SU-DHL-6 (cell line): Measurements from ENCODE around the gene PTPRJ.

Source experiments
- H2AFZ ChIP-seq: fragments of 200-600 bp; sonication (generic); 2 replicates; pipeline ENCODE4 v1.6.1; 2014; ENCODE audit warnings: low read depth, mild to moderate bottlenecking, moderate library complexity, mixed read lengths, antibody characterized with exemption, low read length; ENCODE audit not compliant: severe bottlenecking
- H3F3A ChIP-seq: fragments of 200-600 bp; shearing (Covaris generic); 2 replicates; pipeline ENCODE4 v1.6.0; 2016; ENCODE audit warnings: antibody characterized with exemption, mild to moderate bottlenecking; ENCODE audit not compliant: insufficient read depth
- H3K27ac ChIP-seq: fragments of 200-600 bp; sonication (generic); 2 replicates; pipeline ENCODE4 v1.5.1; 2016; ENCODE audit warnings: low read depth, mild to moderate bottlenecking, low read length, moderate library complexity, mixed read lengths
- H3K27me3 ChIP-seq: fragments of 200-600 bp; sonication (generic), shearing (Covaris generic); 2 replicates; pipeline ENCODE4 v1.6.0; 2014; ENCODE audit warnings: mild to moderate bottlenecking, low read length
- H3K36me3 ChIP-seq: fragments of 200-600 bp; sonication (generic); 2 replicates; pipeline ENCODE4 v1.6.1; 2014; ENCODE audit warnings: mild to moderate bottlenecking, low read length, mixed read lengths
- H3K4me2 ChIP-seq: fragments of 300-600, 200-600 bp; shearing (Covaris generic), sonication (generic); 2 replicates; pipeline ENCODE4 v1.6.0; 2014; ENCODE audit warnings: low read length, low read depth, mild to moderate bottlenecking; ENCODE audit not compliant: poor library complexity, severe bottlenecking
- H3K4me3 ChIP-seq: fragments of 200-600 bp; sonication (generic); 2 replicates; pipeline ENCODE4 v1.5.1; 2014; ENCODE audit warnings: antibody characterized with exemption, low read length, mild to moderate bottlenecking, mixed read lengths; ENCODE audit not compliant: insufficient read depth, poor library complexity, severe bottlenecking
- H3K79me2 ChIP-seq: fragments of 200-600 bp; sonication (generic); 2 replicates; pipeline ENCODE4 v1.6.1; 2014; ENCODE audit warnings: mild to moderate bottlenecking, low read length, moderate library complexity; ENCODE audit not compliant: insufficient read depth
- H3K9ac ChIP-seq: fragments of 200-600 bp; sonication (generic); 2 replicates; pipeline ENCODE4 v1.7.0; 2014; ENCODE audit warnings: mild to moderate bottlenecking, low read length
- H3K9me2 ChIP-seq: fragments of 200-600 bp; sonication (generic); replicated peaks from 2 replicates; pipeline ENCODE4 v1.6.1; 2014; ENCODE audit warnings: low read length; ENCODE audit not compliant: insufficient read depth
- H3K9me3 ChIP-seq: fragments of 200-600 bp; sonication (generic); 2 replicates; pipeline ENCODE4 v1.6.1; 2014; ENCODE audit warnings: low read length, mixed read lengths; ENCODE audit not compliant: insufficient read depth
- H4K20me1 ChIP-seq: fragments of 200-600 bp; sonication (generic); 2 replicates; pipeline ENCODE4 v1.6.1; 2014; ENCODE audit warnings: low read depth, mild to moderate bottlenecking, antibody characterized with exemption, low read length, moderate library complexity, mixed read lengths
- CTCF ChIP-seq: fragments of 200-600 bp; sonication (generic); IDR thresholded peaks from one replicate; pipeline ENCODE4 v1.5.1; 2017; ENCODE audit warnings: antibody characterized with exemption, mild to moderate bottlenecking, low read length, moderate library complexity; ENCODE audit not compliant: insufficient read depth, poor library complexity, severe bottlenecking
- EZH2phosphoT487 ChIP-seq: fragments of 200-600 bp; sonication (generic), shearing (Covaris generic); conservative IDR thresholded peaks from 2 replicates; pipeline ENCODE4 v1.6.1; 2018; ENCODE audit warnings: mild to moderate bottlenecking, antibody characterized with exemption, low read length, moderate library complexity, mixed read lengths

The PTPRJ gene

DNA sequence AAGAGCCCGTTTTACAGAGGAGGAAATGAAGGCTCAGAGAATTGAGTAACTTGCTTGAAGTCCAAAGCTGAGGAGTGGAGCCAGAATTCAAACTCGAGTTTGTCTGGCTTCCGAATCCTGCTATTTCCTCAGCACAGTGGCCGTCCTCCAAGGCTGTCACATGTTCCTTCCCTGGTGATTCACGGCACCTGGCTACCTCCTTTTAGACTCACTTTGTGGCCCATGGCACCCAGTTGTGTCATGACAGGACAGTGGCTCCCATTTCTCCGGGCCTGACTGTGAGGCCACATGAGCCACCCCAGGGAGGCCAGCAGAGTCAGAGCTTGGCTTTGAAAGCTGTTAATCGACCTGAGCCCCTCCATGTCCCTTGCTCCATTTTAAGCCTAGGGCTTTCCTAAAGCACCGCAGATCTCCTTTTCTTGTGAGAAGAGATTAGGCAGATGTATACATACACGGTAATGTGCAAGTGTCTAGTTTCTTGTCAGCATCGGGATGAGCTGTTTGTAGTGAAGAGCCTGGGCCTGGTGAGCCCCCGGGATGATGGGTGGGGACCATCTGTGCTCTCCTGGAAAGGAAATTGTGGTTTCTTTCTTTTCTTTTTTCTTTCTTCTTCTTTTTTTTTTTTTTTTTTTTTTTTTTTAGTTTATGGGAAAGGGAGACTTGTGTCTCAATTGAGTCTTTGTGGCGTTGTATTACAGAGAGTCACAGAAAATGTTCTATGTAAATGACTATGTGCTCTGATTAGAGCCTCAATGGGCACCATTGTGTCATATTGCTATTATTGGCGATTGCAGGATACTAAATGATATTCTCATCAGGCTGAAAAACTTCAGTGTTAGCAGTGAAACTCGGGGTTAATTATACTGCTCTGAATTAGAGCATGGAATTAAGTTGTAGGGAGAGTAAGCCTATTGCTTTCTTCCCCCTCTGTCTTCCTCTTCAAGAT lies 54.8 kb downstream of the PTPRJ start:
- Histone ChIP-seq H3K9me3 (no peaks in the 10 kb centered on the region), H3K9ac (no peak overlapping the region), H3K79me2 (no peaks in the 10 kb centered on the region), H3K36me3 (no peaks in the 10 kb centered on the region), H3K4me3 (no peak overlapping the region), H3F3A (no peaks in the 10 kb centered on the region), H2AFZ (no peak overlapping the region), H4K20me1 (no peaks in the 10 kb centered on the region), H3K27me3 (peaks cover 2% of the 10 kb centered on the region; the same call in 1 of the 2 replicates), H3K9me2 (no peaks in the 10 kb centered on the region), H3K4me2 (no peak overlapping the region), H3K27ac (no peak overlapping the region)
- no peak for TF ChIP-seq EZH2phosphoT487
- no peak for TF ChIP-seq CTCF

DNA sequence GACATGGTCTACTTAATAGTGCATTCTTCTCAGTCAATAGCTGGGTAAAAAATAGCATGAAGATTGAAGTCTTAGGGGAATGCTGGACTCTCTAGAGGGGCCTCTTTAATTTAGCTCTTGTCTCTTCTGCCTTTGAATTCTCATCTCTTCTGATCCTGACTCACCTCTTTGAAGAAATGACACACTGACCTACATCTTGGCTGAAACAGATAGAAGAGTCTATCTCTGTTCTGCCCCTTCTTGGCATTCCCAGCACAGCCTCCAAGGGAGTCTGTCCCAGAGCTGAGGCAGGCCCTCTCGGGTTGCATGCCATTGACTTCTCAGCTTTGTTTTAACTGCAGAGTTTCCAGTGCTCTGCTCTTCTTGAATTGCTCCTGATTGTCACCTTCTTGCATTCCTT lies 55.7 kb downstream of the PTPRJ start:
- no peak overlapping the region for H3K27ac ChIP-seq

GRCh38 chr11:48036466-48036865 lies 56.1 kb downstream of the PTPRJ start:
- Histone ChIP-seq H3F3A (no peaks in the 10 kb centered on the region), H3K4me3 (no peak overlapping the region), H2AFZ (no peak overlapping the region), H4K20me1 (no peaks in the 10 kb centered on the region), H3K36me3 (no peaks in the 10 kb centered on the region), H3K27me3 (peaks cover 2% of the 10 kb centered on the region; the same call in 1 of the 2 replicates), H3K79me2 (no peaks in the 10 kb centered on the region), H3K27ac (no peak overlapping the region), H3K9me3 (no peaks in the 10 kb centered on the region), H3K9me2 (no peaks in the 10 kb centered on the region), H3K4me2 (no peak overlapping the region), H3K9ac (no peak overlapping the region)
- TF ChIP-seq EZH2phosphoT487 (no peak), CTCF (no peak)

More for the DNA sequence above, 55.7 kb downstream of the PTPRJ start:
- no peak overlapping the region for H3K4me3 ChIP-seq
- no peaks in the 10 kb centered on the region for H3K79me2 ChIP-seq
- no peak overlapping the region for H2AFZ ChIP-seq
- H4K20me1 ChIP-seq, result no peaks in the 10 kb centered on the region
- no peaks in the 10 kb centered on the region for H3K9me2 ChIP-seq
- no peaks in the 10 kb centered on the region for H3K36me3 ChIP-seq
- TF ChIP-seq CTCF (no peak), EZH2phosphoT487 (no peak)
- H3K9ac ChIP-seq, result no peak overlapping the region
- no peak overlapping the region for H3K4me2 ChIP-seq
- no peaks in the 10 kb centered on the region for H3K9me3 ChIP-seq
- H3K27me3 ChIP-seq, result peaks cover 2% of the 10 kb centered on the region; the same call in 1 of the 2 replicates
- H3F3A ChIP-seq, result no peaks in the 10 kb centered on the region
